ENCODE results near the gene RASGRF1. TPM values are rescaled to one million over a fixed set of nuclear protein-coding genes. Genes with fewer than 3 reads are reported as not detected.

The RASGRF1 gene
- total and polyA plus RNA-seq, 9 of the 15 experiments (the other 6 are each of a cell fraction or from before 2014, with no cell fraction given): 0.03 to 0.58 (median 0.06) TPM; not detected in 1

DNA sequence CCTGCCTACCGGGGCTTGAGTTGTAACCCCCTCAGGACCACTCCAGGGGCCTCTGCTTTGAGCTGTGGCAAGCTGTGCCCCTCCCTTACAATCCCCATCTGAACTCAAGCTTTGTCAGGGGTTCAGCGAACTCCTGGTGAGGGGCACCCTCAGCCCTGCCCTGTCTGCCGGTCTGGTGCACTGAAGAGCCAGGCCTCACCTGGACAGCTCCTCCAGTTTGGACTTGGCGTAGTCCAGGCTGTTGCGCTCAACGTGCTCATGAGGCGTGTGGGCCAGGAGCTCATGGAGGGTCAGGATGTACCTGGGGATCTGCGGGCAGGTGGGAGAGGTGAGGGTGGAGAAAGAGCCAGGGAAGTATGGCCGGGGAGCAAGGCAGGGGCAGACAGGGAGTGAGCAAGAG lies 59.4 kb downstream of the RASGRF1 start:
- DNase-seq (ENCODE audit: extremely low read depth in 1 of 4, low spot score in 3 of 4) (no peak), ATAC-seq (no peak), FAIRE-seq (no peak)
- H4K20me1 ChIP-seq (replicated peaks; ENCODE audit: control insufficient read depth, insufficient read depth, low read length): no peaks in the 10 kb centered on the region; the same call in 1 of the 2 replicates
- BruUV-seq (replicated peaks): no TSS peak
- H3K4me2 ChIP-seq (ENCODE audit: insufficient read depth, low read length): no peak overlapping the region
- peaks cover 9 to 57% of the 10 kb centered on the region in 2 experiments for H3K27me3 ChIP-seq (ENCODE audit: control insufficient read depth in 2 of 2, insufficient read depth in 2 of 2, low read length in 2 of 2)
- intact Hi-C loops (cut with micrococcal nuclease) (loop anchor here (10.0 kb wide), 1 partner anchor 74 kb away; no protein-coding TSS in a partner anchor), in situ Hi-C loops (cut with MboI) (no loop called here)
- ChIA-PET POLR2A (interaction anchor here (0.9 kb wide), 1 partner anchor 153 kb away, joined by 4 read pairs; no protein-coding TSS in a partner anchor), CTCF (ENCODE audit: low intra/inter-chr PET ratio) (interaction anchor here (1.6 kb wide), 1 partner anchor 154 kb away, joined by 6 read pairs; no protein-coding TSS in a partner anchor)
- no peaks in the 10 kb centered on the region for H3K9me1 ChIP-seq (ENCODE audit: control insufficient read depth, insufficient read depth, low read length)
- no peaks in the 10 kb centered on the region for H3K9me3 ChIP-seq (replicated peaks; ENCODE audit: control insufficient read depth, insufficient read depth, low read depth, low read length)
- no peak overlapping the region for H3K27ac ChIP-seq (ENCODE audit: extremely low read depth, low read depth, low read length)
- no peak overlapping the region for H3K4me3 ChIP-seq
- no peaks in the 10 kb centered on the region for H3K36me3 ChIP-seq (ENCODE audit: control insufficient read depth, insufficient read depth, low read length)
- peaks cover 0 to 4% of the 10 kb centered on the region in 2 experiments; a peak in 2 of 5 replicates for H3K4me1 ChIP-seq (replicated peaks in 1 of 2; ENCODE audit: control insufficient read depth in 2 of 2, insufficient read depth in 2 of 2, low read length in 2 of 2)
- no peak overlapping the region for H3K9ac ChIP-seq (ENCODE audit: insufficient read depth in 1 of 2, low read depth in 2 of 2, low read length in 2 of 2)
- H3K79me2 ChIP-seq (ENCODE audit: control insufficient read depth, insufficient read depth, low read length): no peaks in the 10 kb centered on the region
- H2AFZ ChIP-seq (ENCODE audit: low read depth, low read length): no peak overlapping the region
- WGBS (ENCODE audit: insufficient coverage, low coverage, missing lambda C conversion rate): 2% methylated on average over 9 of the region's 9 CpGs
- TF ChIP-seq NR1H2 (CRISPR knock-in tag; IDR thresholded peaks at IDR 0.05) (no peak), SMARCA4 (IDR thresholded peaks at IDR 0.05) (no peak), SMC3 (conservative IDR thresholded peaks at IDR 0.05; ENCODE audit: insufficient read depth, low read depth, low read length) (no peak), MECOM (CRISPR knock-in tag; IDR thresholded peaks at IDR 0.05) (no peak), TCF7 (IDR thresholded peaks at IDR 0.05; ENCODE audit: borderline replicate concordance) (no peak), C11orf30 (IDR thresholded peaks at IDR 0.05; ENCODE audit: low read depth) (no peak), FOXM1 (IDR thresholded peaks at IDR 0.05; ENCODE audit: low read depth) (no peak), FOXM1 (CRISPR knock-in tag; IDR thresholded peaks at IDR 0.05; ENCODE audit: low read depth) (no peak), CEBPG (CRISPR knock-in tag; IDR thresholded peaks at IDR 0.05) (no peak), CEBPG (tag; conservative IDR thresholded peaks at IDR 0.05 in 1 of 2, IDR thresholded peaks at IDR 0.05 in 1 of 2) (no peak), MCM5 (IDR thresholded peaks at IDR 0.05; ENCODE audit: low read depth) (no peak), MYBL2 (IDR thresholded peaks at IDR 0.05; ENCODE audit: low read depth) (no peak), MYBL2 (CRISPR knock-in tag; IDR thresholded peaks at IDR 0.05; ENCODE audit: borderline replicate concordance) (no peak)
- TF ChIP-seq, protein P1, sequence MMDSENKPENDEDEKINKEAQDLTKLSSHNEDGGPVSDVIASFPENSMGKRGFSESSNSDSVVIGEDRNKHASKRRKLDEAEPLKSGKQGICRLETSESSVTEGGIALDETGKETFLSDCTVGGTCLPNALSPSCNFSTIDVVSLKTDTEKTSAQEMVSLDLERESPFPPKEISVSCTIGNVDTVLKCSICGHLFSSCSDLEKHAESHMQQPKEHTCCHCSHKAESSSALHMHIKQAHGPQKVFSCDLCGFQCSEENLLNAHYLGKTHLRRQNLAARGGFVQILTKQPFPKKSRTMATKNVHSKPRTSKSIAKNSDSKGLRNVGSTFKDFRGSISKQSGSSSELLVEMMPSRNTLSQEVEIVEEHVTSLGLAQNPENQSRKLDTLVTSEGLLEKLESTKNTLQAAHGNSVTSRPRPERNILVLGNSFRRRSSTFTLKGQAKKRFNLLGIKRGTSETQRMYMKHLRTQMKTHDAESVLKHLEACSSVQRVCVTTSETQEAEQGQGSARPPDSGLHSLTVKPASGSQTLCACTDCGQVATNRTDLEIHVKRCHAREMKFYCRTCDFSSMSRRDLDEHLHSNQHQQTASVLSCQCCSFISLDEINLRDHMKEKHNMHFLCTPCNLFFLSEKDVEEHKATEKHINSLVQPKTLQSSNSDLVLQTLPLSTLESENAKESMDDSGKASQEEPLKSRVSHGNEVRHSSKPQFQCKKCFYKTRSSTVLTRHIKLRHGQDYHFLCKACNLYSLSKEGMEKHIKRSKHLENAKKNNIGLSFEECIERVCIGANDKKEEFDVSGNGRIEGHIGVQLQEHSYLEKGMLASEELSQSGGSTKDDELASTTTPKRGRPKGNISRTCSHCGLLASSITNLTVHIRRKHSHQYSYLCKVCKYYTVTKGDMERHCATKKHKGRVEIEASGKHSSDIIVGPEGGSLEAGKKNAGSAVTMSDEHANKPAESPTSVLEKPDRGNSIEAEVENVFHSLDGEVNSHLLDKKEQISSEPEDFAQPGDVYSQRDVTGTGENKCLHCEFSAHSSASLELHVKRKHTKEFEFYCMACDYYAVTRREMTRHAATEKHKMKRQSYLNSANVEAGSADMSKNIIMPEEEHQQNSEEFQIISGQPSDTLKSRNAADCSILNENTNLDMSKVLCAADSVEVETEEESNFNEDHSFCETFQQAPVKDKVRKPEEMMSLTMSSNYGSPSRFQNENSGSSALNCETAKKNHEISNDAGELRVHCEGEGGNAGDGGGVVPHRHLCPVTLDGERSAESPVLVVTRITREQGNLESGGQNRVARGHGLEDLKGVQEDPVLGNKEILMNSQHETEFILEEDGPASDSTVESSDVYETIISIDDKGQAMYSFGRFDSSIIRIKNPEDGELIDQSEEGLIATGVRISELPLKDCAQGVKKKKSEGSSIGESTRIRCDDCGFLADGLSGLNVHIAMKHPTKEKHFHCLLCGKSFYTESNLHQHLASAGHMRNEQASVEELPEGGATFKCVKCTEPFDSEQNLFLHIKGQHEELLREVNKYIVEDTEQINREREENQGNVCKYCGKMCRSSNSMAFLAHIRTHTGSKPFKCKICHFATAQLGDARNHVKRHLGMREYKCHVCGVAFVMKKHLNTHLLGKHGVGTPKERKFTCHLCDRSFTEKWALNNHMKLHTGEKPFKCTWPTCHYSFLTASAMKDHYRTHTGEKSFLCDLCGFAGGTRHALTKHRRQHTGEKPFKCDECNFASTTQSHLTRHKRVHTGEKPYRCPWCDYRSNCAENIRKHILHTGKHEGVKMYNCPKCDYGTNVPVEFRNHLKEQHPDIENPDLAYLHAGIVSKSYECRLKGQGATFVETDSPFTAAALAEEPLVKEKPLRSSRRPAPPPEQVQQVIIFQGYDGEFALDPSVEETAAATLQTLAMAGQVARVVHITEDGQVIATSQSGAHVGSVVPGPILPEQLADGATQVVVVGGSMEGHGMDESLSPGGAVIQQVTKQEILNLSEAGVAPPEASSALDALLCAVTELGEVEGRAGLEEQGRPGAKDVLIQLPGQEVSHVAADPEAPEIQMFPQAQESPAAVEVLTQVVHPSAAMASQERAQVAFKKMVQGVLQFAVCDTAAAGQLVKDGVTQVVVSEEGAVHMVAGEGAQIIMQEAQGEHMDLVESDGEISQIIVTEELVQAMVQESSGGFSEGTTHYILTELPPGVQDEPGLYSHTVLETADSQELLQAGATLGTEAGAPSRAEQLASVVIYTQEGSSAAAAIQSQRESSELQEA (IDR thresholded peaks at IDR 0.05; ENCODE audit: low read depth): no peak
- TF ChIP-seq, protein P2, sequence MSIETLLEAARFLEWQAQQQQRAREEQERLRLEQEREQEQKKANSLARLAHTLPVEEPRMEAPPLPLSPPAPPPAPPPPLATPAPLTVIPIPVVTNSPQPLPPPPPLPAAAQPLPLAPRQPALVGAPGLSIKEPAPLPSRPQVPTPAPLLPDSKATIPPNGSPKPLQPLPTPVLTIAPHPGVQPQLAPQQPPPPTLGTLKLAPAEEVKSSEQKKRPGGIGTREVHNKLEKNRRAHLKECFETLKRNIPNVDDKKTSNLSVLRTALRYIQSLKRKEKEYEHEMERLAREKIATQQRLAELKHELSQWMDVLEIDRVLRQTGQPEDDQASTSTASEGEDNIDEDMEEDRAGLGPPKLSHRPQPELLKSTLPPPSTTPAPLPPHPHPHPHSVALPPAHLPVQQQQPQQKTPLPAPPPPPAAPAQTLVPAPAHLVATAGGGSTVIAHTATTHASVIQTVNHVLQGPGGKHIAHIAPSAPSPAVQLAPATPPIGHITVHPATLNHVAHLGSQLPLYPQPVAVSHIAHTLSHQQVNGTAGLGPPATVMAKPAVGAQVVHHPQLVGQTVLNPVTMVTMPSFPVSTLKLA (conservative IDR thresholded peaks at IDR 0.05): no peak
